Measurements from ENCODE around the gene PAN3.
"Not testable (repeated sequence)": the region's sequence is repeated elsewhere in the genome, so short reads cannot be mapped to it uniquely, and the experiment has no call there.

Gene PAN3, protein sequence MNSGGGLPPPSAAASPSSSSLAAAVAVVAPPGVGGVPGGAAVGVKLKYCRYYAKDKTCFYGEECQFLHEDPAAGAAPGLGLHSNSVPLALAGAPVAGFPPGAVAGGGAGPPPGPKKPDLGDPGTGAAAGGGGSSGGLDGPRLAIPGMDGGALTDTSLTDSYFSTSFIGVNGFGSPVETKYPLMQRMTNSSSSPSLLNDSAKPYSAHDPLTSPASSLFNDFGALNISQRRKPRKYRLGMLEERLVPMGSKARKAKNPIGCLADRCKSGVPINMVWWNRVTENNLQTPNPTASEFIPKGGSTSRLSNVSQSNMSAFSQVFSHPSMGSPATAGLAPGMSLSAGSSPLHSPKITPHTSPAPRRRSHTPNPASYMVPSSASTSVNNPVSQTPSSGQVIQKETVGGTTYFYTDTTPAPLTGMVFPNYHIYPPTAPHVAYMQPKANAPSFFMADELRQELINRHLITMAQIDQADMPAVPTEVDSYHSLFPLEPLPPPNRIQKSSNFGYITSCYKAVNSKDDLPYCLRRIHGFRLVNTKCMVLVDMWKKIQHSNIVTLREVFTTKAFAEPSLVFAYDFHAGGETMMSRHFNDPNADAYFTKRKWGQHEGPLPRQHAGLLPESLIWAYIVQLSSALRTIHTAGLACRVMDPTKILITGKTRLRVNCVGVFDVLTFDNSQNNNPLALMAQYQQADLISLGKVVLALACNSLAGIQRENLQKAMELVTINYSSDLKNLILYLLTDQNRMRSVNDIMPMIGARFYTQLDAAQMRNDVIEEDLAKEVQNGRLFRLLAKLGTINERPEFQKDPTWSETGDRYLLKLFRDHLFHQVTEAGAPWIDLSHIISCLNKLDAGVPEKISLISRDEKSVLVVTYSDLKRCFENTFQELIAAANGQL

GRCh38 chr13:28138012-28138755 is at the start of gene PAN3:
Gene PAN3, plus strand, starts transcription at chr13:28138545. Its CDS starts 113 bp downstream, at chr13:28138658.
- peak; percentile 86 to 98 (median 92) for DNase-seq
- intact Hi-C loops (cut with DNase I): no loop called here

DNA sequence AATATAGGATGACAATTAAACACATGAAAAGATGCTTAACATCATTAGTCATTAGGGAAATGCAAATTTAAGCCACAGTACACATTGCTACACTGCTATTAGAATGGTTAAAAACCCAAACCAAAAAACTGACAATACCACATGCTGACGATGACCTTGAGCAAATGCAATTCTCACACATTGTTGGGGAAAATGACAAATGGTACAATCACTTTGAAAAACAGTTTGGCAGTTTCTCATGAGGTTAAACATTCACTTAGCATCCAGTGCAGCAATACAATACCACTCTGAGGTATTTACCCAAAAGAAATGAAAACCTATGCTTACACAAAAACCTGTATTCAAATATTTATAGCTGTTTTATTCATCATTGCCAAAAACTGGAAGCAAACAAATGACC is 49.3 kb upstream of the PAN3 start:
- intact Hi-C loops (cut with DNase I): no loop called here
- DNase-seq: no peak

GRCh38 chr13:28092431-28092830 is 45.9 kb upstream of the PAN3 start:
- intact Hi-C loops (cut with DNase I): no loop called here
- DNase-seq: no peak

DNA sequence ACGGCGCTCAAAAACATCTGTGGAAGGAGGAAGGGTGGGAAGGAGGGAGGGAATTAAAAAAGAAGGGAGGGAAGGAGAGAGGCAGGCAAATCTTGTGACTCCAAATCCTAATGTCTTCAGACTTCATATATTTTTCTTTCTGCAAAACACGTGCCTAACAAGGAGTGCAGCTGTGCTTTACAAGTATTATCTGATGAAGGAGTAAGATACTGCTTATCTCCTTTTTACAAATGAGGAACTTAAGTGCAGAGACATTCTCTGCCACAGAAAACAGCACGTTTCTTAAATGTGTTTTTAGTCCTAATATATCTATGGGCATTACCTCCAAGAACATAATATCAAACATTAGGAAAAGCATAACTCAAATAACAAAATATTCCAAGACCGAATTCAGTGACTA is 44.5 kb upstream of the PAN3 start:
- no peak for DNase-seq
- intact Hi-C loops (cut with DNase I): no loop called here

DNA sequence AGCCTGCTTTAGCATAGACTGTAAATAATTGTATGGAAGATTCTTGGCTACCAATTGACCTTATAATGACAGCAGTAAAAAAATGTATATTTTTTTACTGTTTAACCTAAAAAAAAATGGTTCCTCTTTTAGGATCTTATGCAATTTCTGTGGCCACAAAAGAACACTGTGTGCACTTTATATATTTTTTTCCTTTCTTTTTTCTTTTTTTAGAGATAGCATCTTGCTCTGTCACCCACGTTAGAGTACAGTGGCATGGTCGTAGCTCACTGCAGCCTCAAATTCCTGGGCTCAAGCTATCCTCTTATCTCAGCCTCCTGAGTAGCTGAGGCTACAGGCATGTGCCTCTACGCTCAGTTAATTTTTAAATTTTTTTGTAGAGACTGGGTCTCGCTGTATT is 44.0 kb upstream of the PAN3 start:
- intact Hi-C loops (cut with DNase I): no loop called here
- no peak for DNase-seq

DNA sequence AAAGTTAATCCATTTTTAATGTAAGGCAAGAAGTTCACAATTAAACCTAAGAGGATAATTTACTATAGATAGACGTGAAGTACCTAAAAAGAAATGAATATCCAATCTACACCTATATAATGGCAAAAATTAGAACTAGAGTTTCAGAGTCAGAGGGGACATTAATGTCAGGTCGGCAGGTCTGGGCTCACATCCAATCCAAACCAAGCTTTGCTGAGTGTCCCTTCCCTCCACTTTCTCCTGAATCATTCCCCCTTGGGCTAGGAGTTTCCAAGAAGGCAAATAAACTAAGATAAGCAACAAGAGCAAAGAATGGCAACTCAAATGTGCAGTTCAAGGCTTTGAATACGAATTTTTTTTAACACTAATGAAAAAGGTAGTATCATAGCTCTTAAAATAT is 40.8 kb upstream of the PAN3 start:
- intact Hi-C loops (cut with DNase I): no loop called here
- DNase-seq: no peak

GRCh38 chr13:28099396-28100149 is 38.8 kb upstream of the PAN3 start:
- intact Hi-C loops (cut with DNase I): no loop called here
- DNase-seq: peak in 1 of 10 donors; percentile 59

GRCh38 chr13:28100150-28101121 is 37.9 kb upstream of the PAN3 start, which contains the start of gene FLT3:
Gene FLT3, minus strand, starts transcription at chr13:28100576. Its CDS starts 66 bp downstream, at chr13:28100510.
- peak in 8 of 10 donors; percentile 11 to 89 (median 28) for DNase-seq
- intact Hi-C loops (cut with DNase I): no loop called here

DNA sequence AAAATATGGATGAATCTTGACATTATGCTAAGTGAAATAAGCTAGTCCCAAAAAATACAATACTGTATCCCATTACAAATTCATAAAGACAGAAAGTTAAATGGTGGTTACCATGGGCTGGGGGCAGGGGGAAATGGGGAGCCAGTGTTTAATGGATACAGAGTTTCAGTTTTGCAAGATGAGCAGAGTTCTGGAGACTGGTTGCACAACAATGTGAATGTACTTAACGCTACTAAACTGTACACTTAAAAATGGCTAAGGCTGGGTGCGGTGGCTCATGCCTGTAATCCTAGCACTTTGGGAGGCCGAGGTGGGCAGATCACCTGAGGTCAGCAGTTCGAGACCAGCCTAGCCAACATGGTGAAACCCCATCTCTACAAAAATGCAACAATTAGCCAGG is 36.5 kb upstream of the PAN3 start:
- intact Hi-C loops (cut with DNase I): not testable (repeated sequence)
- peak in 1 of 10 donors; percentile 44 for DNase-seq

GRCh38 chr13:28106976-28107375 is 31.4 kb upstream of the PAN3 start:
- no peak for DNase-seq
- intact Hi-C loops (cut with DNase I): no loop called here

DNA sequence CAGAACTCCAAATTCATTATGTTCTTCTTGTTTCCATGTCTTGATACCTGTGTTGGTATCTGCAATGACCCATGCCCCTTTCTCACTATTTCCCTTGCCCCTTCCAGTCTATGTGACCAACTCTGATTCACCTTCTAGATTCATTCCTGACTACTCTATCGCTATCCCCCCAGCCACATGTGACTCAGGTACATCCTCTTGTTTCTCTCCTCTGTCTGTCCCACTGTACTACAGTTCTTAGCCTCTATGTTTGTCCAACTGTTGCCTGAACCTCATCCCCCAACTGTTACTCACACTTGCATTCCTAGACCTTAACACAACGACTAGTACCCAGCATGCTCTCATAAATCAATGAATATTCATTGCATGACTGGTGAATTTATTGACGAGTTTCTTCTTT is 27.9 kb upstream of the PAN3 start:
- no peak for DNase-seq
- intact Hi-C loops (cut with DNase I): no loop called here

DNA sequence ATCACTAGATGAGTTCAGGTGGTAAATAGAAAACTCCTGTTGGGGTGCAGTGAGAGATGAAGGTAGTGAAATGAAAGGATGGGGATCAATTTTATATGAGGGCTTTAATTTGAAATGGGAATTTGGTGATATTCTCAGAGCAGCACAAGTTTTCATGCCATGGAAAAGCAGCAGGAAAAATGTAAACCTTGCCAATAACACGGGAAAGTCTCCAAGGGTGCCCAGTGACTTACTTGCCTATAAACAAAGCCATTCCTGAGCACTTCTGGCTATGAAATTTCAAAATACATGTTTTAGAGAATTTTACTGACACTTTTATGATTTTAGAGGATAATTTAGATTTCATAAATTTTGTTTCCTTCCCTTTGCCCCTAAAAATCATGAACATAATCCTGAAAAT is 21.6 kb upstream of the PAN3 start:
- DNase-seq: no peak
- intact Hi-C loops (cut with DNase I): no loop called here

DNA sequence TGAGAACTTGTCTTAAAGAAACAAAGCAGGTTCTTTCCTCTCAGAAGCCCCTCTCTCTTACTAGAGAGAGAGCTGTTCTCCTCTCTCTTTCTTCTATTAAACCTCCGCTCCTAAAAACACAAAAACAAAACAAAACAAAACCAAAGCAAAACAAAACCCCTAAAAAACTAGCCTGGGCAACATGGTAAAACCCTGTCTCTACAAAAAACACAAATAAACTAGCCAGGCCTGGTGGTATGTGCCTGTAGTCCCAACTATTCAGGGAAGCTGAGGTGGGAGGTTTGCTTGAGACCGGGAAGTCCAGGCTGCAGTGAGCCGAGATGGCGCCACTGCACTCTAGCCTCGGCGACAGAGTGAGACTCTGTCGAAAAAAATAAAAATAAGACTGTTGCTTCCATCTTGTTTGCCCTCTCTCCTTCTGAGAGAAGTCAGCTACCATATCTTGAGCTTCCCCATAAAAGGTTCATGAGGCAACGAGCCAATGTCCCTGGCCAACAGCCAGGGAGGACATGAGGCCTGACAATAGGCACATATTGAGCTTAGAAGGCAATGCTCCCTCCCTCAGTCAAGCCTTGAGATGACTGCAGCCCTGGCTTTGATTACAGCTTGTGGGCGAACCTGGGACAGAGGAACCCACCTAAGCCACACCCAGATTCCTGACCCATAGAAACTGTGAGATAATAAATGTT is 20.5 kb upstream of the PAN3 start:
- intact Hi-C loops (cut with DNase I): no loop called here
- peak in 2 of 10 donors; percentile 15 to 27 for DNase-seq

- DNase-seq: no peak
- intact Hi-C loops (cut with DNase I): no loop called here
Measured at GRCh38 chr13:28120317-28120716, 18.0 kb upstream of the PAN3 start.

- intact Hi-C loops (cut with DNase I): no loop called here
- peak in 1 of 10 donors; percentile 33 for DNase-seq
Measured at GRCh38 chr13:28121224-28121623, 17.1 kb upstream of the PAN3 start.

DNA sequence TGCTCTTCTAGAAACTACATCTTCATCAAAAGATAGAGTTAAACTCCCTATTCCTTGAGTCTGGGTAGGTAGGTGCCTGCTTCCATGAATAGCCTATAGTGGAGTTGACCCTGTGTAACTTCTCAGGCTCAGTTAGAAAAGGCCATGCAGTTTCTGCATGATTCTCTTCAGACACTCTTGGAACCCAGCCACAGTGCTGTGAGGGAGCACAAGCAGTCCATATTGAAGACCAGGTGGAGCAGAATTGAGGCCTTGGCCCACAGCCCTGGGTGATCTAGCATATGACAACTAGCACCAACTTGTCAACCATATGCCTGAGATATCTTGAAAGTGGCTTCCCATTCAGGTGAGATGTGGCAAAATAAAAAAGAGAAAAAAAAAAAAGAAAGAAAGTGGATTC is 10.3 kb upstream of the PAN3 start:
- intact Hi-C loops (cut with DNase I): no loop called here

GRCh38 chr13:28128926-28129325 is 9.4 kb upstream of the PAN3 start:
- DNase-seq: peak in 1 of 10 donors; percentile 41
- intact Hi-C loops (cut with DNase I): no loop called here

More for the DNA sequence above, 10.3 kb upstream of the PAN3 start:
- DNase-seq: peak in 1 of 10 donors; percentile 44
